Measurements from ENCODE around the gene BLCAP.

The BLCAP gene

DNA sequence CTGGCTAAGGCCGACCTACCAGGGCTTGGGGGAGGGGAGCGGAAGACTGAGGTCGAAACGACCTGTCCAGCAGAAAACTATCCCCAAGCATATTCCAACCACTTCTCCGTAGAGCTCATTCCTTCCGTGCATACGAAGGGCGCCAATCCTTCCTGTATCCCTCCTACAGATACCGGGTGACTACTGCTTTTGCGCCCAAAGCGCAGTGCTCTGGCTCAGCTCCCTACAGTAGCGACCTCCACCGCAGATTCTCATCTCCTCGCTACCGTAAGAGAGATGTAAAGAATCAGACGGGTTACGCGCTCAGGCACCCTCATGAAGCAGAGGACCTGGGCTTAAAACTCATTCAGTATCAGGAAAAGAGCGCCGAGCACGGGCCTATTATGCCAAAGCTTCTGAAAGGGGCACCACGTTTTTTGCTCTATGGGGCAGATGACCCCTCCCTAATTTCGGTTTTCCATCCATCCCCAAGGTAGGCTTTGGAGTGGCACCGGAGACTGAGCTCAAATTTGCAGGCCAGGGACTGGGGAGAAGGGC, 7.2 kb downstream of the BLCAP start (continued):
- TF ChIP-seq, protein P1, sequence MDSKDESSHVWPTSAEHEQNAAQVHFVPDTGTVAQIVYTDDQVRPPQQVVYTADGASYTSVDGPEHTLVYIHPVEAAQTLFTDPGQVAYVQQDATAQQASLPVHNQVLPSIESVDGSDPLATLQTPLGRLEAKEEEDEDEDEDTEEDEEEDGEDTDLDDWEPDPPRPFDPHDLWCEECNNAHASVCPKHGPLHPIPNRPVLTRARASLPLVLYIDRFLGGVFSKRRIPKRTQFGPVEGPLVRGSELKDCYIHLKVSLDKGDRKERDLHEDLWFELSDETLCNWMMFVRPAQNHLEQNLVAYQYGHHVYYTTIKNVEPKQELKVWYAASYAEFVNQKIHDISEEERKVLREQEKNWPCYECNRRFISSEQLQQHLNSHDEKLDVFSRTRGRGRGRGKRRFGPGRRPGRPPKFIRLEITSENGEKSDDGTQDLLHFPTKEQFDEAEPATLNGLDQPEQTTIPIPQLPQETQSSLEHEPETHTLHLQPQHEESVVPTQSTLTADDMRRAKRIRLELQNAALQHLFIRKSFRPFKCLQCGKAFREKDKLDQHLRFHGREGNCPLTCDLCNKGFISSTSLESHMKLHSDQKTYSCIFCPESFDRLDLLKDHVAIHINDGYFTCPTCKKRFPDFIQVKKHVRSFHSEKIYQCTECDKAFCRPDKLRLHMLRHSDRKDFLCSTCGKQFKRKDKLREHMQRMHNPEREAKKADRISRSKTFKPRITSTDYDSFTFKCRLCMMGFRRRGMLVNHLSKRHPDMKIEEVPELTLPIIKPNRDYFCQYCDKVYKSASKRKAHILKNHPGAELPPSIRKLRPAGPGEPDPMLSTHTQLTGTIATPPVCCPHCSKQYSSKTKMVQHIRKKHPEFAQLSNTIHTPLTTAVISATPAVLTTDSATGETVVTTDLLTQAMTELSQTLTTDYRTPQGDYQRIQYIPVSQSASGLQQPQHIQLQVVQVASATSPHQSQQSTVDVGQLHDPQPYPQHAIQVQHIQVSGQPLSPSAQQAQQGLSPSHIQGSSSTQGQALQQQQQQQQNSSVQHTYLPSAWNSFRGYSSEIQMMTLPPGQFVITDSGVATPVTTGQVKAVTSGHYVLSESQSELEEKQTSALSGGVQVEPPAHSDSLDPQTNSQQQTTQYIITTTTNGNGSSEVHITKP (tag by site-specific recombination; IDR thresholded peaks at IDR 0.05) = no peak
- TF ChIP-seq, protein P2, sequence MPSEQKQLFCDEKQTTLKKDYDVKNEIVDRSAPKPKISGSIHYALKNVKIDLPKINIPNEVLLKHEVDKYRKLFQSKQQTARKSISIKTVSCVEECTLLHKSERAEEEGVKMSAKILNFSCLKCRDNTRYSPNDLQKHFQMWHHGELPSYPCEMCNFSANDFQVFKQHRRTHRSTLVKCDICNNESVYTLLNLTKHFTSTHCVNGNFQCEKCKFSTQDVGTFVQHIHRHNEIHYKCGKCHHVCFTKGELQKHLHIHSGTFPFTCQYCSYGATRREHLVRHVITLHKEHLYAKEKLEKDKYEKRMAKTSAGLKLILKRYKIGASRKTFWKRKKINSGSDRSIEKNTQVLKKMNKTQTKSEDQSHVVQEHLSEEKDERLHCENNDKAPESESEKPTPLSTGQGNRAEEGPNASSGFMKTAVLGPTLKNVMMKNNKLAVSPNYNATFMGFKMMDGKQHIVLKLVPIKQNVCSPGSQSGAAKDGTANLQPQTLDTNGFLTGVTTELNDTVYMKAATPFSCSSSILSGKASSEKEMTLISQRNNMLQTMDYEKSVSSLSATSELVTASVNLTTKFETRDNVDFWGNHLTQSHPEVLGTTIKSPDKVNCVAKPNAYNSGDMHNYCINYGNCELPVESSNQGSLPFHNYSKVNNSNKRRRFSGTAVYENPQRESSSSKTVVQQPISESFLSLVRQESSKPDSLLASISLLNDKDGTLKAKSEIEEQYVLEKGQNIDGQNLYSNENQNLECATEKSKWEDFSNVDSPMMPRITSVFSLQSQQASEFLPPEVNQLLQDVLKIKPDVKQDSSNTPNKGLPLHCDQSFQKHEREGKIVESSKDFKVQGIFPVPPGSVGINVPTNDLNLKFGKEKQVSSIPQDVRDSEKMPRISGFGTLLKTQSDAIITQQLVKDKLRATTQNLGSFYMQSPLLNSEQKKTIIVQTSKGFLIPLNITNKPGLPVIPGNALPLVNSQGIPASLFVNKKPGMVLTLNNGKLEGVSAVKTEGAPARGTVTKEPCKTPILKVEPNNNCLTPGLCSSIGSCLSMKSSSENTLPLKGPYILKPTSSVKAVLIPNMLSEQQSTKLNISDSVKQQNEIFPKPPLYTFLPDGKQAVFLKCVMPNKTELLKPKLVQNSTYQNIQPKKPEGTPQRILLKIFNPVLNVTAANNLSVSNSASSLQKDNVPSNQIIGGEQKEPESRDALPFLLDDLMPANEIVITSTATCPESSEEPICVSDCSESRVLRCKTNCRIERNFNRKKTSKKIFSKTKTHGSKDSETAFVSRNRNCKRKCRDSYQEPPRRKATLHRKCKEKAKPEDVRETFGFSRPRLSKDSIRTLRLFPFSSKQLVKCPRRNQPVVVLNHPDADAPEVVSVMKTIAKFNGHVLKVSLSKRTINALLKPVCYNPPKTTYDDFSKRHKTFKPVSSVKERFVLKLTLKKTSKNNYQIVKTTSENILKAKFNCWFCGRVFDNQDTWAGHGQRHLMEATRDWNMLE (tag by site-specific recombination; conservative IDR thresholded peaks at IDR 0.05; ENCODE audit: low read depth) = no peak
- TF ChIP-seq, protein P3, sequence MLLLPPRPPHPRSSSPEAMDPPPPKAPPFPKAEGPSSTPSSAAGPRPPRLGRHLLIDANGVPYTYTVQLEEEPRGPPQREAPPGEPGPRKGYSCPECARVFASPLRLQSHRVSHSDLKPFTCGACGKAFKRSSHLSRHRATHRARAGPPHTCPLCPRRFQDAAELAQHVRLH (tag by site-specific recombination; IDR thresholded peaks at IDR 0.05) = no peak
- TF ChIP-seq, protein P4, sequence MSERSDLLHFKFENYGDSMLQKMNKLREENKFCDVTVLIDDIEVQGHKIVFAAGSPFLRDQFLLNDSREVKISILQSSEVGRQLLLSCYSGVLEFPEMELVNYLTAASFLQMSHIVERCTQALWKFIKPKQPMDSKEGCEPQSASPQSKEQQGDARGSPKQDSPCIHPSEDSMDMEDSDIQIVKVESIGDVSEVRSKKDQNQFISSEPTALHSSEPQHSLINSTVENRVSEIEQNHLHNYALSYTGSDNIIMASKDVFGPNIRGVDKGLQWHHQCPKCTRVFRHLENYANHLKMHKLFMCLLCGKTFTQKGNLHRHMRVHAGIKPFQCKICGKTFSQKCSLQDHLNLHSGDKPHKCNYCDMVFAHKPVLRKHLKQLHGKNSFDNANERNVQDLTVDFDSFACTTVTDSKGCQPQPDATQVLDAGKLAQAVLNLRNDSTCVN (tag by site-specific recombination; optimal IDR thresholded peaks at IDR 0.05) = no peak
- TF ChIP-seq KLF10 (tag by site-specific recombination; IDR thresholded peaks at IDR 0.05) = no peak

DNA sequence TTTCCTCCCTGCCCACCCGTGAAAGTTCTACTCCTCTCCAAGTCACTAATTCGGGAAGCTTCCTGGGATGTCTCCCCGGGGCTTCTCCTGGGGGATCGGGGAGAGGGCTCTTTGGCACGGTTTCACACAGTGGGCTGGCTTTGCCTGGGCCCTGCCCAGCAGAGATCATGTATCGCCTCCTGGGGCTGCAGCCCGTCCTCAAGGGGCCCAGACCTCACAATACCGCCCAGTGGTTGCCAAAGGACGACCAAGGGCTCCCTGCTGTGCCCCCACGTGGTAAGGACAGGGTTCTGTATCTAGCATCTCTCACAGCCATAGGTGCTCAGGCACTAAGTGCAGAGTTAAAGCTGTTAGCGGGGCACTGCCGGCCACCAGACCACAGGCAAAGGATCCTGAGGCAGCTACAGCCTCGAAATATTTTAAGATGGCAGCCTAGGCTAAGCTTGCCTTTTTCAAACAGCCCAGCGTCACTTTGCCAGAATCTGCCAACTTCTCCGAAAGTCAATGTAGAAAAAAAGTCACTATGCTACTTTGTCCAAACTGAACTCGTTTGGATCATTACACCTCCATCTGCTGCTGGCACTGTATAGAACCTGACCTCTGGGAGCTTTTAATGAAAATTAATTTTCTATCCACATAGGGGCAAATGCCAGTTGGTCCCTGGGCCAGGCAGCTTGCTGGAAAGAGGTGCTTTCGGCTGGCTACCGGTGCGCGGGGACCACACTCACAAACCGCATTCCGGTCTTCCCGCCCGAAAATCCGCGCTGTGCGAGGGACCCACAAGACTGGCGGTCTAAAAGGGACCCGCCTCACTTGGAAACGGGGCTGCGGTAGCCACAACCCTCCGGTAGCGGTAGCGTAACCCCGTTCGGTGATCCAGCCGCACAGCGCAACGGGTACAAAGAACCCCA, 7.9 kb downstream of the BLCAP start:
- Histone ChIP-seq H3K4me1 (ENCODE audit: control insufficient read depth, insufficient read depth, low read length) (peaks cover 13% of the 10 kb centered on the region), H3K36me3 (ENCODE audit: control insufficient read depth in 2 of 2, insufficient read depth in 1 of 2, low read length in 2 of 2) (peaks cover 0 to 13% of the 10 kb centered on the region in 2 experiments; a peak in 1 of 3 replicates), H3K4me3 (ENCODE audit: low read depth, low read length) (no peak overlapping the region), H3K27ac (ENCODE audit: extremely low read depth, low read depth, low read length) (no peak overlapping the region), H3K9me3 (ENCODE audit: control insufficient read depth, insufficient read depth, low read depth, low read length) (no peaks in the 10 kb centered on the region)
- ChIA-PET POLR2A (interaction anchor here (0.7 kb wide), 1 partner anchor 250 kb away, joined by 6 read pairs; no protein-coding TSS in a partner anchor), CTCF (interaction anchor here (0.5 to 1.0 kb wide), 2 partner anchors 13 to 703 kb away, joined by 3 read pairs; no protein-coding TSS in a partner anchor)
- TF ChIP-seq ZXDB (tag by site-specific recombination; IDR thresholded peaks at IDR 0.05) = no peak
- TF ChIP-seq ZNF157 (tag by site-specific recombination; IDR thresholded peaks at IDR 0.05) = no peak
- TF ChIP-seq WT1 (tag by site-specific recombination; IDR thresholded peaks at IDR 0.05) = 0 out of 2 replicates have a peak, but pooled peaks have one; percentile 26
- peak; percentile 82; the same call in 1 of the 2 replicates for TF ChIP-seq IKZF3 (tag by site-specific recombination; IDR thresholded peaks at IDR 0.05)
- TF ChIP-seq, protein P5, sequence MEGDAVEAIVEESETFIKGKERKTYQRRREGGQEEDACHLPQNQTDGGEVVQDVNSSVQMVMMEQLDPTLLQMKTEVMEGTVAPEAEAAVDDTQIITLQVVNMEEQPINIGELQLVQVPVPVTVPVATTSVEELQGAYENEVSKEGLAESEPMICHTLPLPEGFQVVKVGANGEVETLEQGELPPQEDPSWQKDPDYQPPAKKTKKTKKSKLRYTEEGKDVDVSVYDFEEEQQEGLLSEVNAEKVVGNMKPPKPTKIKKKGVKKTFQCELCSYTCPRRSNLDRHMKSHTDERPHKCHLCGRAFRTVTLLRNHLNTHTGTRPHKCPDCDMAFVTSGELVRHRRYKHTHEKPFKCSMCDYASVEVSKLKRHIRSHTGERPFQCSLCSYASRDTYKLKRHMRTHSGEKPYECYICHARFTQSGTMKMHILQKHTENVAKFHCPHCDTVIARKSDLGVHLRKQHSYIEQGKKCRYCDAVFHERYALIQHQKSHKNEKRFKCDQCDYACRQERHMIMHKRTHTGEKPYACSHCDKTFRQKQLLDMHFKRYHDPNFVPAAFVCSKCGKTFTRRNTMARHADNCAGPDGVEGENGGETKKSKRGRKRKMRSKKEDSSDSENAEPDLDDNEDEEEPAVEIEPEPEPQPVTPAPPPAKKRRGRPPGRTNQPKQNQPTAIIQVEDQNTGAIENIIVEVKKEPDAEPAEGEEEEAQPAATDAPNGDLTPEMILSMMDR (tag by site-specific recombination; IDR thresholded peaks at IDR 0.05) = peak; percentile 53
- TF ChIP-seq GLIS1 (tag by site-specific recombination; IDR thresholded peaks at IDR 0.05) = peak; percentile 89
- TF ChIP-seq ZNF707 (tag by site-specific recombination; IDR thresholded peaks at IDR 0.05) = no peak
- TF ChIP-seq, protein P6, sequence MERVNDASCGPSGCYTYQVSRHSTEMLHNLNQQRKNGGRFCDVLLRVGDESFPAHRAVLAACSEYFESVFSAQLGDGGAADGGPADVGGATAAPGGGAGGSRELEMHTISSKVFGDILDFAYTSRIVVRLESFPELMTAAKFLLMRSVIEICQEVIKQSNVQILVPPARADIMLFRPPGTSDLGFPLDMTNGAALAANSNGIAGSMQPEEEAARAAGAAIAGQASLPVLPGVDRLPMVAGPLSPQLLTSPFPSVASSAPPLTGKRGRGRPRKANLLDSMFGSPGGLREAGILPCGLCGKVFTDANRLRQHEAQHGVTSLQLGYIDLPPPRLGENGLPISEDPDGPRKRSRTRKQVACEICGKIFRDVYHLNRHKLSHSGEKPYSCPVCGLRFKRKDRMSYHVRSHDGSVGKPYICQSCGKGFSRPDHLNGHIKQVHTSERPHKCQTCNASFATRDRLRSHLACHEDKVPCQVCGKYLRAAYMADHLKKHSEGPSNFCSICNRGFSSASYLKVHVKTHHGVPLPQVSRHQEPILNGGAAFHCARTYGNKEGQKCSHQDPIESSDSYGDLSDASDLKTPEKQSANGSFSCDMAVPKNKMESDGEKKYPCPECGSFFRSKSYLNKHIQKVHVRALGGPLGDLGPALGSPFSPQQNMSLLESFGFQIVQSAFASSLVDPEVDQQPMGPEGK (tag by site-specific recombination; IDR thresholded peaks at IDR 0.05) = peak; percentile 25; the same call in 1 of the 2 replicates
- TF ChIP-seq ZNF335 (tag by site-specific recombination; conservative IDR thresholded peaks at IDR 0.05) = no peak
- no peak for TF ChIP-seq ZNF629 (tag by site-specific recombination; IDR thresholded peaks at IDR 0.05)
- peak; percentile 85 for TF ChIP-seq ZBTB17 (tag by site-specific recombination; IDR thresholded peaks at IDR 0.05)
- peak; percentile 80 for TF ChIP-seq ZNF423 (tag by site-specific recombination; IDR thresholded peaks at IDR 0.05)
- peak; percentile 76 for TF ChIP-seq ZBTB8A (tag by site-specific recombination; IDR thresholded peaks at IDR 0.05)
- peak; percentile 98 for TF ChIP-seq ZIC2 (tag by site-specific recombination; IDR thresholded peaks at IDR 0.05)
- 0 out of 2 replicates have a peak, but pooled peaks have one; percentile 29 for TF ChIP-seq ZBTB48 (tag by site-specific recombination; IDR thresholded peaks at IDR 0.05)

Measured in HEK293 (cell line).